ENCODE results near the gene DIP2A. TPM values are rescaled to one million over a fixed set of nuclear protein-coding genes. Genes with fewer than 3 reads are reported as not detected.

The DIP2A gene
- total and polyA plus RNA-seq, 2 of the 13 experiments (the other 11 are each of a cell fraction or from before 2014, with no cell fraction given): 18.5 to 37.6 TPM

DNA sequence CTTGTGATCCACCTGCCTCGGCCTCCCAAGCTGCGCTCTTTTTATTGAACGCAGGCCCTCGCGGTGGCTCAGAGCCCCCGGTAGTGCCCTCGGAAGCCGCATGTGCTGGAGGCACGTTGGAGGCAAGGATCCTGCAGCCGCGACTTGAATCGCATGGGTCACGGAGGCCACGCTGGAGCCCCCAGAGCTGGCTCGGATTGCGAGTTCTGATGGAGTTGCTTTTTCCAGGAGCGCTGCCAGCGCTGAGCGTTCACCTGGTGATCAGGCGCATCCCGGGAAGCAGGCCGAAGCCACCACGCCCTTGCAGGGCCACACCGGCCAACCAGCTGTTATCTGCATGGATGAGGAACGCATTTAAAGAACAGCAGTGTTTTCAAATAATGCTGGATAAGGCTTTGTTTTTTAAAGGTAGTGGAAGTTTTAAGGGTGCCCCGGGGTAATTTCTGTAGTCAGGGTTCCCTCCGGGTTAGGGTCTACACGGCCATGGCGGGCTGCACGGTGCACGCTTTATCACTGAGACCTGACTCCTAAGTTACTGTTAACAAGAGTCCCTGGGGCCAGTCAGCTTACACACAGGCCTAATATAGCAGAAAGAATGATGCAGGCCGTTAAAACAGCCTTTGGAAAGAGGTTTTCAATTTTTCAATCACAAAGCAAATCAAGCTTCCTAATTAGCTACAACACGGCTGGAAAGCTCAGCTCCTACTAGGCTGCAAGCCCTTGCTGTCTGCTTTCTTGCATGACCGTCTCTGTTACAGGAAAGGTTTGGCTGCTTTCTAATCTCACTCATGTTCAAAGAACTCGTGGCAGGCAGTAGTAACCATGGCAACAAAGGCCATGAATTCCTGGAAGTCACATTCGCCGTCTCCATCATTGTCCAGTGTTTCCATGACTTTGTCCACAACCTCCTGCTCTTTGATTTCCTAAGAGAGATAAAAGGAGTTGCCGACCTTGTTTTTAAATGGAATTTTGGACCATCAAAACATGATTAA lies 140.2 kb downstream of the DIP2A start (continued):
- TF ChIP-seq LBX2 (CRISPR knock-in tag; IDR thresholded peaks at IDR 0.05; ENCODE audit: borderline replicate concordance) (no peak), BCL3 (CRISPR knock-in tag; IDR thresholded peaks at IDR 0.05) (no peak), ATF2 (CRISPR knock-in tag; IDR thresholded peaks at IDR 0.05) (no peak), ZNF747 (CRISPR knock-in tag; IDR thresholded peaks at IDR 0.05; ENCODE audit: borderline replicate concordance) (no peak), JARID2 (CRISPR knock-in tag; IDR thresholded peaks at IDR 0.05; ENCODE audit: insufficient replicate concordance) (no peak), HOXA7 (CRISPR knock-in tag; IDR thresholded peaks at IDR 0.05) (no peak), SOX5 (CRISPR knock-in tag; IDR thresholded peaks at IDR 0.05; ENCODE audit: borderline replicate concordance) (peak; percentile 75; the same call in 1 of the 2 replicates), SNAI1 (CRISPR knock-in tag; IDR thresholded peaks at IDR 0.05; ENCODE audit: borderline replicate concordance) (no peak), FOXM1 (CRISPR knock-in tag; IDR thresholded peaks at IDR 0.05) (no peak), ZNF746 (CRISPR knock-in tag; IDR thresholded peaks at IDR 0.05) (no peak), ZFY (CRISPR knock-in tag; IDR thresholded peaks at IDR 0.05) (no peak), MEIS2 (CRISPR knock-in tag; IDR thresholded peaks at IDR 0.05) (no peak), AGO1 (IDR thresholded peaks at IDR 0.05; ENCODE audit: low read depth, low read length, poor library complexity, severe bottlenecking) (no peak), TOE1 (CRISPR knock-in tag; IDR thresholded peaks at IDR 0.05) (no peak), ZBTB46 (CRISPR knock-in tag; IDR thresholded peaks at IDR 0.05; ENCODE audit: borderline replicate concordance) (no peak), ZNF792 (CRISPR knock-in tag; IDR thresholded peaks at IDR 0.05) (no peak)
- TF ChIP-seq, protein P1, sequence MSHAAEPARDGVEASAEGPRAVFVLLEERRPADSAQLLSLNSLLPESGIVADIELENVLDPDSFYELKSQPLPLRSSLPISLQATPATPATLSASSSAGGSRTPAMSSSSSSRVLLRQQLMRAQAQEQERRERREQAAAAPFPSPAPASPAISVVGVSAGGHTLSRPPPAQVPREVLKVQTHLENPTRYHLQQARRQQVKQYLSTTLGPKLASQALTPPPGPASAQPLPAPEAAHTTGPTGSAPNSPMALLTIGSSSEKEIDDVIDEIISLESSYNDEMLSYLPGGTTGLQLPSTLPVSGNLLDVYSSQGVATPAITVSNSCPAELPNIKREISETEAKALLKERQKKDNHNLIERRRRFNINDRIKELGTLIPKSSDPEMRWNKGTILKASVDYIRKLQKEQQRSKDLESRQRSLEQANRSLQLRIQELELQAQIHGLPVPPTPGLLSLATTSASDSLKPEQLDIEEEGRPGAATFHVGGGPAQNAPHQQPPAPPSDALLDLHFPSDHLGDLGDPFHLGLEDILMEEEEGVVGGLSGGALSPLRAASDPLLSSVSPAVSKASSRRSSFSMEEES (CRISPR knock-in tag; IDR thresholded peaks at IDR 0.05): peak; percentile 69
- TF ChIP-seq, protein P2, sequence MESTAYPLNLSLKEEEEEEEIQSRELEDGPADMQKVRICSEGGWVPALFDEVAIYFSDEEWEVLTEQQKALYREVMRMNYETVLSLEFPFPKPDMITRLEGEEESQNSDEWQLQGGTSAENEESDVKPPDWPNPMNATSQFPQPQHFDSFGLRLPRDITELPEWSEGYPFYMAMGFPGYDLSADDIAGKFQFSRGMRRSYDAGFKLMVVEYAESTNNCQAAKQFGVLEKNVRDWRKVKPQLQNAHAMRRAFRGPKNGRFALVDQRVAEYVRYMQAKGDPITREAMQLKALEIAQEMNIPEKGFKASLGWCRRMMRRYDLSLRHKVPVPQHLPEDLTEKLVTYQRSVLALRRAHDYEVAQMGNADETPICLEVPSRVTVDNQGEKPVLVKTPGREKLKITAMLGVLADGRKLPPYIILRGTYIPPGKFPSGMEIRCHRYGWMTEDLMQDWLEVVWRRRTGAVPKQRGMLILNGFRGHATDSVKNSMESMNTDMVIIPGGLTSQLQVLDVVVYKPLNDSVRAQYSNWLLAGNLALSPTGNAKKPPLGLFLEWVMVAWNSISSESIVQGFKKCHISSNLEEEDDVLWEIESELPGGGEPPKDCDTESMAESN (CRISPR knock-in tag; conservative IDR thresholded peaks at IDR 0.05): no peak

Data from HepG2 (cell line).